DMS114 treated with DMSO at 0.1 percent for 48 hours (cell line): ENCODE data around the gene SP1.
"Not testable (repeated sequence)": the region's sequence is repeated elsewhere in the genome, so short reads cannot be mapped to it uniquely, and the experiment has no call there.

ENCODE experiments used
- DNase-seq: peaks from one replicate; lab custom pipeline; 2025; ENCODE audit not compliant: unreplicated experiment; lab: John Stamatoyannopoulos, UW

SP1 gene

DNA sequence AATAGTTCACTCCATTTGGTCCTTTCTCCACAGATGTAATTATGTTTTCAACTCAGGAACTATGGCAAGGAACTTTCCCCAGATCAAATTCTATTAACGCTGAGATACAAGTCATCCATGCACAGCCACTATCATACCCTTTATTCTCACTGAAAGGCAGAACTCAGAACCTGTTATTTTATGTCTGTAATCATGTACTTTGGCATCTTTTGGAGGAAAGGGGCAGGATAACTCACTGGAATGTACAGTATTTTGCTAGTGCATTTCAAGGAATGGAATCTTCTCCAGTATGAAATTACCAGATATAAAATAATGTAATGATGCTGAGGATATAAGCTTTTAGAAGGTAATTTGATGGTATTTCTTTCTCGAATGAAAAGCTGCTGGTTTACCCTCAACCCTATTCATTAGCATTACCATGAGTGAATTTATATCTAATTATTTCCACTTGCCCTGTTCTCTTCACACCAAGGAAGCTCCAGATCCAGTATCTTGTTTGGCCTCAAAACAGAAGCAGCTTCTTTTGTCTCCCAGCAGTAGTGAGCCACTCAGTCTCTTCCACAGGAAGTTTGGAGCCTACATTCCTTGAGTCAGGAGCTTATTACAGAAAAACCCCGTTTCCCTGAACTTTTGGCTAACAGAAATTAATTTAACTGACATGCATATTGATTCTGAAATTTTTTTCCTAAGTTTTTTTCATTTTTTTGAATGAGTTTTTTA lies 33.7 kb downstream of the SP1 start:
- no peak for DNase-seq

DNA sequence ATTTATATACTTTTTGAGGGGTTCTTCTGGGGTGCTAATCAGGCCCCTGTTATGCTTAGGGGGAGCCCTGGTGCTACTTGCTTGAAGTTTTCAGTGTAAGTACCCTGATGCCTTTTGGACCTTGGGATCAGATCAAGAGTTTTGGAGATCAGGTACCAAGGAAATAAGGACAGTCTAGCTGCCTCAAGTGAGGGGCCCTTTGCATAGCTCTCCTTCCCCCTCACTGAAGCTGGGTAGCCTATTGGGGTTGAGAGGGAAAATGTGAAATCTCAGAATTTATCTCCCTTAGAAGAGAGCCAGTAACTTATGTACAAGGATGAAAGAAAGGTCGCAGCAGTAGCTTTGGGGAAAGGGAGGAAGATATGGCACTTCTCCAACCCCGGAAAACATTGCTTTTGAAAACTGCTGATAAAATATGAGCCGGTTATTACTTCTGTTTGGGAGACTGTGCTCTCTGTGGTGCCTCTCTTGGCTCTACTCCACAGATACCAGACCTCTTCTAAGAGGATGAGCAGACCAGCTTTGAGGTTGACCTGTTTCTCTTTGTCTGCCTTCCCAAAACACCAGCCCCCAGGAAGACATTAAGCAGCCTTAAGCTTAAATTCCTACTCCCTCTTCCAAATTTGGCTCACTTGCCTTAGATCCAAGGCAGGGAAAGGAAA lies 34.9 kb downstream of the SP1 start:
- DNase-seq, result no peak

DNA sequence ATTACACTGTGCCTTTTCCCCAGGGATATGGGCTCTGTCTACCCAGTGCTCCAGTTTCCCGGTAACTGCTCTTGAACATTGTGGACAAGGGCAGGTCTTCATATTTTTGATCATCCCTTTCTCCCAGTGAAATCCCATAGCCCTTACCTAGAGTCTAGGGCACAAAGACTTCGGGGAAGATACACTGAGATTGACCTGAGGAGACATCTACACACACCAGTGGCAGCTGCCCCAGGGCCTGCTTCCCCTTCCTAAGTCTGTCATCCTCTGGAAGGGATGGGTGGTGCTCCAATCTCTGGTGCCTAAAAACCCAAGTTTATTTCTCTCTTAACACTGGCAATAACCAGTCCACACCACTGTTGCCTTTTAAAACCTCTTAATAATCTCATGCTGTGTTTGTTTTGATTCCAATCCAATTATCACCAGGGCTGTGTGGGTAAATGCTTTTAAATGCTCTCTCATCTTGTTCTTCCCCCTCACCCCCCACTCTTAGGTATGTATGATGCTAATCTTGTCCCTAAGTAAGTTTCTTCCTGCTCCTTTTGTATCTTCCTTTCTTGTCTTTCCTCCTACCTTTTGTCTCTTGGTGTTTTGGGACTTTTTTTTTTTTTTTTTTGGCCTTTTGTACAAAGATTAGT lies 35.9 kb downstream of the SP1 start:
- not testable (repeated sequence) for DNase-seq

DNA sequence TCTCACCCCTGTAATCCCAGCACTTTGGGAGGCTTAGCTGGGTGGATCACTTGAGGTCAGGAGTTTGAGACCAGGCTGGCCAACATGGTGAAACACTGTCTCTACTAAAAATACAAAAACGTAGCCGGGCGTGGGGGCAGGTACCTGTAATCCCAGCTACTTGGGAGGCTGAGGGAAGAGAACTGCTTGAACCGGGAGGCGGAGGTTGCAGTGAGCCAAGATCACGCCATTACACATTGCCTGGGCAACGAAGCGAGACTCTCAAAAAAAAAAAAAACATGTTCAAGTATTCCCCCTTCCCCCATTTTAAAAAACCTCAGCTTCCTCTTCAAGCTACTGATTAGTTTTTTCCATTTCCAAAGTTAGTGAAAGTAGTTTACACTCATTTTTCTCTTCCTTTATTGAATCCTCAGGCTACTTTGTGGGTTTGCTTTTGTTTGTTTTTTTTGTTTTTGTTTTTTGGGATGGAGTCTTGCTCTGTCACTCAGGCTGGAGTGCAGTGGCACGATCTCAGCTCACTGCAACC lies 37.4 kb downstream of the SP1 start:
- DNase-seq, result not testable (repeated sequence)

DNA sequence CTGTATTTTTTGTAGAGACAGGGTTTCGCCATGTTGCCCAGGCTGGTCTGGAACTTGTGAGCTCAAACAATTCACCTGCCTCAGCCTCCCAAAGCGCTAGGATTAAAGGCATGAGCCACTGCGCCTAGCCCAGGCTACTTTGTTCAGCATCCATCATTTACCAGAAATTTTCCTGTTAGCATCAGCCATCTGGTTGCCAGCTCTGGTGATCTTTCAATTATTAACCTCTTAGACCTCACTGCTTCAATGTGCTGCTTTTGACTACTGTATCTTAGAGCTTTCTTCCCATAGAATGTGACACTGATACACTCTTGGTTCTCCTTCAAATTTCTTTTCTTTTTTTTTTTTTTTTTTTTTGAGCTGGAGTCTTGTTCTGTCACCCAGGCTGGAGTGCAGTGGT lies 38.2 kb downstream of the SP1 start:
- DNase-seq, result no peak

DNA sequence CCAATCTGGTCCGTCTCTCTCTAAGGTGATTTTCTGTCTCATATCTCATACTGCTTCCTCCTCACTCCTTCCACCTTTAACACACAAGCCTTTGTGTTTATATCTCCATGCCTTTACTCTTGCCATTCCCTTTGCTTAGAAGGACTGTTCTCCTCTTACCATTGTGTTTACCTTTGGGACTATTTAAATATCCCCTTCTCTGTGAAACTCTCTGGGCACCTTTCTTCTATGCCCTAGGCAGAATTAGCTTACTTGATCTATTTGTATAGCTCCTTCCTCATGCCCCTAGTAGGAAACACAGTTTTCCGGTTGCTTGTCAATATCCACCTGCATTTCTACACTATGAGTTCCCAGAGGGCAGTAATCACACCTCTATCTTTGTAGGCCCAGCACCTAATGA lies 39.8 kb downstream of the SP1 start:
- DNase-seq, result no peak

DNA sequence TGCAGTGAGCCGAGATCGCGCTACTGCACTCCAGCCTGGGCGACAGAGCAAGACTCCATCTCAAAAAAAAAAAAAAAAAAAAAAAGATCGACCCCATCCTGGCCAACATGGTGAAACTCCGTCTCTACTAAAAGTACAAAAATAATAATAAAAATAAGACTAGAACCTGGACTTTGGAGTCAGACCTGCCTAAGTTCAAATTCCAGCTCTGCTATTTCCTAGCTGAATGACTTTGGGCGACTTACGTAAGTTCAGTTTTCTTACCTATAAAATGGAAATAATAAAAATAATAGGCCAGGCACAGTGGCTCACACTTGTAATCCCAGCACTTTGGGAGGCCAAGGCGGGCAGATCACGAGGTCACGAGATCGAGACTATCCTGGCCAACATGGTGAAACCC lies 42.3 kb downstream of the SP1 start:
- not testable (repeated sequence) for DNase-seq

DNA sequence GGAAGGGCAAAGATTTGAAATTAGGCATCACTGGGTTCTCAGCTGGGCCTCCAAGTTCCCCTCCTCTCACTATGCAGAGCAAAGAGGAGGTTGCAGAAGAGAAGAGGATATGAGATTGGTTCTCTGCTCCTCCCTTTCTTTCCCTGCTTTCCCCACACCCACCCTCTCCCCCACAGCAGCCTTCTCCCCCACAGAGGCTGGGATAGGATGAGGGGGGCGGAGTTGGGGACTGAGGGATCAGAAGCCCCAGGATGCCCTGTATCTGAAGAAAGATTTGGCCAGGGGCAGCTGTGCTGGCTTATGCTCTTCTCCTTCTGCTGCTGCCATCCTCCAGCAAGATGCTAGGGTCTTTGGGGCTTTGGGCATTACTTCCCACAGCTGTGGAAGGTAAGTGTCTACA lies 43.6 kb downstream of the SP1 start, which contains the start of gene AMHR2:
Gene AMHR2, plus strand, starts transcription at position 259 of the 400 bp plus-strand sequence. Its CDS starts 80 bp downstream, at position 339.
- DNase-seq, result no peak

DNA sequence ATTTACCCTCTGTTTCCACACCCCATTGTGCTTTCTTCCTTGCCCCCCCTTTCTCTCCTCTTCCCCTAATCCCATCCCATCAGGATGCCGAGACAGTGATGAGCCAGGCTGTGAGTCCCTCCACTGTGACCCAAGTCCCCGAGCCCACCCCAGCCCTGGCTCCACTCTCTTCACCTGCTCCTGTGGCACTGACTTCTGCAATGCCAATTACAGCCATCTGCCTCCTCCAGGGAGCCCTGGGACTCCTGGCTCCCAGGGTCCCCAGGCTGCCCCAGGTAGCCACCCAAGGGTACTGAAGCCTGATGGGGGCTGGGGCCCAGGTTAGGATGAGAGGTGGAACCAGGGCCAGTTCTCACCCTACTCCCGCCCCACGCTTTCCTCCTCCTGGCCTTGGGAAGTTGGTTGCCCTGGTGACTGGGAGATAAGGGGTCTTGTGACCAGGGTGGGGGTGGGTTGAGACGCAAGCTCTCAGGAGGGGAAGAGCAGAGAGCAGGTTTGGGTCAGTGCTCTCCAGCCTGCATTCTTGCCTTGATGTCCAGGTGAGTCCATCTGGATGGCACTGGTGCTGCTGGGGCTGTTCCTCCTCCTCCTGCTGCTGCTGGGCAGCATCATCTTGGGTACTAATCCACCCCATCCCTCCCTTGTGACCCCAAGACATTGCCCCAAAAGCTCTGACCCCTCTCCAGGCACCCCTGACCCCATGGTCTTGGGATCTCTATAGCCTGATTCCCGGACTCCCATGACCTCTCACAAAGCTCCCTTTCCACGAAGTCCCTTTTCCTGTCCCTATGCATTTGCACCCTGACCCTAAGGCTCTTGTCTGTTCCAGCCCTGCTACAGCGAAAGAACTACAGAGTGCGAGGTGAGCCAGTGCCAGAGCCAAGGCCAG lies 44.9 kb downstream of the SP1 start:
- no peak for DNase-seq

DNA sequence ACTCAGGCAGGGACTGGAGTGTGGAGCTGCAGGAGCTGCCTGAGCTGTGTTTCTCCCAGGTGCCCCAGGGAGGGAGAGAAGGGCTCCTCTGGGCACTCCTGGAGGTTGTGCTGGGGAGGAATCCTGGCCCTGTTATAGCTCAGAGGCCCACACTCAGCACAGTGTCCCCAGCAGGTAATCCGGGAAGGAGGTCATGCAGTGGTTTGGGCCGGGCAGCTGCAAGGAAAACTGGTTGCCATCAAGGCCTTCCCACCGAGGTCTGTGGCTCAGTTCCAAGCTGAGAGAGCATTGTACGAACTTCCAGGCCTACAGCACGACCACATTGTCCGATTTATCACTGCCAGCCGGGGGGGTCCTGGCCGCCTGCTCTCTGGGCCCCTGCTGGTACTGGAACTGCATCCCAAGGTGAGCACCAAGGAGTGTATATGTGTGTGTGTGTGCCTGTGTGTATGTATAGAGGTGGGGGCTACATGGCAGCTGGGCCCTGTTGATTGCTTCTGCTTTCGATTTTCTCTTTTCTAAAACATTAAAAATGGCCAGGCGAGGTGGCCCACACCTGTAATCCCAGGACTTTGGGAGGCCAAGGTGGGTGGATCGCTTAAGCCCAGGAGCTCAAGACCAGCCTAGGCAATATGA lies 45.7 kb downstream of the SP1 start:
- DNase-seq, result no peak

DNA sequence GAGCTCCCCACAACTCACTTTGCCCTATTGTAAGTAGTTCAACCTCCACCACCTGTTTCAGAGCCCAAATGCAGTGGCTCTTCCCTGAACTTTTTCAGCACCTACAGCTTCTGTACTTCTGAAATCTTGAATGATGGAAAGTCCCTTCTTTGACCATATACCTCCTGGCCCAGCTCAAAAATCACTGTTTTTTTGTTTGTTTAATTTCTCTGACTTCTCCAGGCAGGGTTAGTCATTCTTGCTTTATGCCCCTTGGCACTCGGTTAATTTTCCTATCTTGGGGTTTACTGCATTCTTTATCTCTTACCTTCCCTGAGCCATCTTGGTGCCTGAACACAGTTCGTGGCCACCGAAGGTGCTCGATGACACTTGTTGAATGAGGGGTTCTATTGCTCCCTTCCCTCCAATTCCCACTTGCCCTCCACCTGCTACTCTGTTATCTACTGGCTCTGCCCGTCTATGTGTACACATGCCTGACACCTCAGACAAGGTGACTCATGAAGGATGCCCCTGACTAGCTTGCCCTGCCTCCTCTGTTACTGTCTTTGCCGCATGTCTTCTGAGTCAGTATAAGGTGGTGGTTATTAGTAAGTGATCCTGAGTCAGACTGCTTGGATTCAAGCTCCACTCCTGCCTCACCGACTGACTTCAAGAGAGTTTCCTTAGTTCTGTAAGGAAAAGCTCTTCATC lies 48.1 kb downstream of the SP1 start:
- no peak for DNase-seq

DNA sequence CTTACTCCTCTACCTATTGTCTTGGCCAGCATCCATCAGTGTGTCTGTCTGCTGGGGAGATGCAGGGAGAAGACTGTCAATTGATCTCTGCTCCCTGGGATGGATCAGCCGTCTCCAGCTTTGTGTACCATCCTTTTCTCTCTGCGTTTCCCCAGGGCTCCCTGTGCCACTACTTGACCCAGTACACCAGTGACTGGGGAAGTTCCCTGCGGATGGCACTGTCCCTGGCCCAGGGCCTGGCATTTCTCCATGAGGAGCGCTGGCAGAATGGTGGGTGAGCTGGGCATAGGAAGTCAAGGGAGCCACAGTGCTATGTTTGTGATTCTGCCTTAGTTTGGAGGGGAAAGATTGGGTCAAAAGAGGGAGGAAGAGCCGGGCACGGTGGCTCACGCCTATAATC lies 48.8 kb downstream of the SP1 start:
- DNase-seq, result no peak

DNA sequence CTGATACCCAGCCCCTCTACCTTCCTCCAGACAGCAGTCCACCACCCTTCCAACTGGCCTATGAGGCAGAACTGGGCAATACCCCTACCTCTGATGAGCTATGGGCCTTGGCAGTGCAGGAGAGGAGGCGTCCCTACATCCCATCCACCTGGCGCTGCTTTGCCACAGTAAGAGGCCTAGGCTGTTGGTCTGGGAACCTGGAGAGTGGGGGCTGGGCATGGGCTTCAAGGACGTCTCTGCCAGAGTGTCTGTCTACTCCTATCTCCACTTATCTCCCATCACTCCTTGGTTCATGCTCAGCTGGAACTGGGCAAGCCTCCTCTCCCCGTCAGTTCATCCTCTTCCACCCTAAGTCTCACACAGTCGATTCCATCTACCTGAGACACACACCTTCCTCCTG lies 50.1 kb downstream of the SP1 start:
- no peak for DNase-seq

DNA sequence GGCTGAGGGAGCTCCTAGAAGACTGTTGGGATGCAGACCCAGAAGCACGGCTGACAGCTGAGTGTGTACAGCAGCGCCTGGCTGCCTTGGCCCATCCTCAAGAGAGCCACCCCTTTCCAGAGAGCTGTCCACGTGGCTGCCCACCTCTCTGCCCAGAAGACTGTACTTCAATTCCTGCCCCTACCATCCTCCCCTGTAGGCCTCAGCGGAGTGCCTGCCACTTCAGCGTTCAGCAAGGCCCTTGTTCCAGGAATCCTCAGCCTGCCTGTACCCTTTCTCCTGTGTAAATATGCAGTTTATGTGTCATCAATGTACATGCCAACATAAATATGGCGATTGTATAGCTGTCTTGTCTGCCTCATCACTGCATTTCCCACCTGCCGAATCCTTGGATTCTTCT lies 51.2 kb downstream of the SP1 start:
- DNase-seq, result no peak

DNA sequence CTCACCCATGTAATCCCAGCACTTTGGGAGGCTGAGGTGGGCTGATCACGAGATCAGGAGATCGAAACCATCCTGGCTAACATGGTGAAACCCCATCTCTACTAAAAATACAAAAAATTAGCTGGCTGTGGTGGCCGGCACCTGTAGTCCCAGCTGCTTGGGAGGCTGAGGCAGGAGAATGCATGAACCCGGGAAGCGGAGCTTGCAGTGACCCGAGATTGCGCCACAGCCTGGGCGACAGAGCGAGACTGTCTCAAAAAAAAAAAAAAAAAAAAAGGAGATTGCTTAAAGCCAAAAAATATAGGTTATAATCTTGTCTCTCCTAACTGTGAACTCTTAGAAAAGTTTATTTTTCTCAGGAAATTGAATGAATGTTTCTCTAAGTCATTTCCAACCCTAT lies 55.4 kb downstream of the SP1 start:
- DNase-seq, result not testable (repeated sequence)

DNA sequence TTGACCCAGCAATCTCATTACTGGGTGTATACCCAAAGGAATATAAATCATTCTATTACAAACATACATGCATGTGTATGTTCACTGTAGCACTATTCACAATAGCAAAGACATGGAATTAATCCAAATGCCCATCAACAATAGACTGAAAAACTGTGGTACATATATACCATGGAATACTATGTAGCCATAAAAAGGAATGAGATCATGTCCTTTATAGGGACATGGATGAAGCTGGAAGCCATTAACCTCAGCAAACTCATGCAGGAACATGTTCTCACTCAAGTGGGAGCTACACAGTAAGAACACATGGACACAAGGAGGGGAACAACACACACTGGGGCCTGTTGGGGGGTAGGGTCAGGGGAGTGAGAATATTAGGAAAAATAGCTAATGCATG lies 59.6 kb downstream of the SP1 start:
- DNase-seq, result not testable (repeated sequence)

DNA sequence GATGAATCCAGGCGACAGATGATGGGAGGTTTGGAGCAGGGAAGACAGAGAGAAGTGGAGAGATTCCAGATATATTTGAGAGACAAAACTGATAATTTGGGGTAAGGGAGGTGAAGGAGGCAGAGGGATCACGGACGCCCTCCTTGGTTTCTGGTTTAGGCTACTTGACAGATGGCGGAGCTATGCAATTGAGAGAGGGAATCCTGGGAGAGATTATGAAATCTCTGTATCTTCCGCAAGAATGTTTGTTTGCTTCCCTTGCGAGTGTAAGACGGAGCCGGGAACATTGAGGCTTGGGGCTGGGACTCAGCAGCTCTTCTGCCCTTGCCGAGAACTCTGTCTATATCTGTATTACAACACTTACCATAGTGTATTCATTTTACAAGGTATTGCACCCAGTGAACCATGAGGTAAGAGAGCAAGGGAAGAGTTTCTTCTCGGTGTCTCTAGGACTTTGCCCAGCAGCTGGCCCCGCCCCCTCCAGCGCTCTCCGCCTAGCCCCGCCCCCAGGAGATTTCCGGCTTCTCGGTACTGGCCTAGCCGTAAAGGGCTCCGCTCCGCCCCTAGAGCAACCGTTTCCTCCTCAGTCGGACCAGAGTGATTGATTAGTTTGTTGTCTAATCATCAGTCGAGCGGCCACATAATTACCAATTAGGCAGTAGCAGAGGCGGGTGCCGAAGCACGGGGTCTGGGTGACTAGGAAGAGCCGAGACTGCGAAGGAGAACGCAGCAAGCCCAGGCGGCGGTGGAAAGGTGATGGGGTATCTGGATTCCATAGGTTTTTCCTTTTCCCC lies 61.3 kb downstream of the SP1 start, which contains the start of gene PRR13:
Gene PRR13, plus strand, starts transcription at position 695 of the 794 bp plus-strand sequence. CDS start 981 bp downstream, outside the sequence.
- peak; percentile 99 for DNase-seq

DNA sequence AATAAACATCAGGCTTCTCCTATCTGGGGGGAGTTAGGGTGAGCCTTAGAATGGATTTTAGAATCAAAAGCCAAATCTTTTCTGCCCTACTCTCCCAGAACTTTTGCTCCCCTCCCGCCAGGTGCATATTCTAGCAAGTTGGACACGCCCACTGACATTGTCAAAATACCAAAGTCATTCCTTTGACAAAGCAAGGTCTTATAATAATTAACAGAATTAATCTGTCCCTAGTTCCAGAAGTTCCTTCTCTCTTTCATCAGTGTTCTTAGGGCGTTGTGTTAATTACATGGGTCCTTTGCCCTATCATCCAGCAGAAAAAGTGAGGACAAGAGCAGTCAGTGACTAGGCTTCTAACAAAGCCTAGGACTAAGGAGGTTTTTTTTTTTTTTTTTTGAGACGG lies 64.0 kb downstream of the SP1 start:
- no peak for DNase-seq
